Mucosa of rectum (tissue), 2 donors: ENCODE measurements around the gene SMPDL3A.

ENCODE experiments used
- H3K27ac ChIP-seq, 2 donors: one replicate each; pipeline ENCODE4 v1.7.0; 2013; ENCODE audit warnings: inconsistent platforms in 2 of 2, low read depth in 2 of 2, low read length in 2 of 2
- H3K27me3 ChIP-seq, 2 donors: one replicate each; pipeline ENCODE4 v1.7.0; 2013; ENCODE audit warnings: low read length in 2 of 2; ENCODE audit not compliant: control insufficient read depth in 2 of 2, insufficient read depth in 2 of 2
- H3K36me3 ChIP-seq, 2 donors: one replicate each; pipeline ENCODE4 v1.7.0; 2013; ENCODE audit warnings: low read length in 2 of 2; ENCODE audit not compliant: control insufficient read depth in 2 of 2, insufficient read depth in 2 of 2
- H3K4me1 ChIP-seq, 2 donors: one replicate each; pipeline ENCODE4 v1.7.0; 2013; ENCODE audit warnings: low read length in 2 of 2, mild to moderate bottlenecking in 1 of 2; ENCODE audit not compliant: control insufficient read depth in 2 of 2, insufficient read depth in 2 of 2
- H3K4me3 ChIP-seq, 2 donors: one replicate each; pipeline ENCODE4 v1.7.0; 2013; ENCODE audit warnings: low read length in 2 of 2
- H3K9ac ChIP-seq, 2 donors: one replicate each; pipeline ENCODE4 v1.7.0; 2013; ENCODE audit warnings: low read length in 2 of 2, low read depth in 1 of 2, mild to moderate bottlenecking in 1 of 2
- H3K9me3 ChIP-seq, 2 donors: one replicate each; pipeline ENCODE4 v1.7.0; 2013; ENCODE audit warnings: low read length in 2 of 2; ENCODE audit not compliant: control insufficient read depth in 2 of 2
- donor health status: healthy.
- donor health status: Normal muscosa, but diverticular disease.

SMPDL3A gene

DNA sequence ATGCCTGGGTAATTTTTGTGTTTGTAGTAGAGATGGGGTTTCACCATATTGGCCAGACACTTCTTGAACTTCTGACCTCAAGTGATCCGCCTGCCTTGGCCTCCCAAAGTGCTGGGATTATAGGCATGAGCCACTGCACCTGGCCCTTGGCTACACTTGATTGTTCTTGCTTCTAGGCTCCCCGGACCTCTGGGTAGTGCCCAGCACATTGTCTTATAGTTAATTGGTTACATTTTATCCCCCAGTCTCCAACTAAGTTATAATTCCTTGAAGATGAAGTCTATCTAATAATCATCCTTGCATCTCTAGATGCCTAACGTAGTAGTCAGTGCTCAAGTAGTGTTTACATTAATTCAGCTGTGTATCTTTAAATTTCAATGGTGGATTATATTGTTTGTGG, 11.8 kb downstream of the SMPDL3A start:
- Histone ChIP-seq H3K27me3 (no peaks in the 10 kb centered on the region), H3K27ac (no peak overlapping the region), H3K36me3 (peaks cover 10 to 13% of the 10 kb centered on the region in 2 donors), H3K4me3 (no peak overlapping the region), H3K4me1 (peaks cover 17 to 33% of the 10 kb centered on the region in 2 donors), H3K9ac (no peak overlapping the region), H3K9me3 (no peaks in the 10 kb centered on the region)

DNA sequence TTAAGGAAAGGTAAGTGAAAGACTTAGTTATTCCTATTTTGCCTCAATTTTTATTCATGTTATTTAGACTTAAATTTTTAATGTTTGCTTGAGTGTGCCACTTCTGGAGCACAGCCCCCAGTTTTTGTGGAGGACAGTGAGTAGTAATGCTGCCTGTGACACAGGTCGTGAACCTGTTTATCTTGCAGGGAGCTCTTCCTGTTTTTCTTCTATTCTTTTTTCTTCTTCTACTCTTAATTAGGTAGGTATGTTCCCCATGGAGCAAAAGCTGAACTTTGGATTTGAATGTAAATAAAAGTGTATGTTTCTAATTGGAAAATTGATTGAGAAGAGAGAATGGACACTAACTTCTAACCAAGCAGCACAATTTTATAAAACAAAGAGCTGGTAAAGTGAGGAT, 12.3 kb downstream of the SMPDL3A start:
- Histone ChIP-seq H3K9me3 (no peaks in the 10 kb centered on the region), H3K9ac (no peak overlapping the region), H3K27ac (no peak overlapping the region), H3K4me3 (no peak overlapping the region), H3K4me1 (peaks cover 17 to 33% of the 10 kb centered on the region in 2 donors), H3K36me3 (peaks cover 10 to 13% of the 10 kb centered on the region in 2 donors), H3K27me3 (no peaks in the 10 kb centered on the region)

- Histone ChIP-seq H3K4me3 (no peak overlapping the region), H3K9me3 (no peaks in the 10 kb centered on the region), H3K36me3 (peaks cover 10 to 13% of the 10 kb centered on the region in 2 donors), H3K9ac (no peak overlapping the region), H3K4me1 (peaks cover 17 to 23% of the 10 kb centered on the region in 2 donors), H3K27ac (no peak overlapping the region), H3K27me3 (no peaks in the 10 kb centered on the region)
Measured at GRCh38 chr6:122803171-122803661, 14.2 kb downstream of the SMPDL3A start.

- Histone ChIP-seq H3K36me3 (peaks cover 10 to 13% of the 10 kb centered on the region in 2 donors), H3K9ac (no peak overlapping the region), H3K9me3 (no peaks in the 10 kb centered on the region), H3K4me1 (peaks cover 5 to 9% of the 10 kb centered on the region in 2 donors), H3K27me3 (no peaks in the 10 kb centered on the region), H3K4me3 (no peak overlapping the region), H3K27ac (no peak overlapping the region)
Measured at GRCh38 chr6:122804962-122805485, 16.0 kb downstream of the SMPDL3A start.

DNA sequence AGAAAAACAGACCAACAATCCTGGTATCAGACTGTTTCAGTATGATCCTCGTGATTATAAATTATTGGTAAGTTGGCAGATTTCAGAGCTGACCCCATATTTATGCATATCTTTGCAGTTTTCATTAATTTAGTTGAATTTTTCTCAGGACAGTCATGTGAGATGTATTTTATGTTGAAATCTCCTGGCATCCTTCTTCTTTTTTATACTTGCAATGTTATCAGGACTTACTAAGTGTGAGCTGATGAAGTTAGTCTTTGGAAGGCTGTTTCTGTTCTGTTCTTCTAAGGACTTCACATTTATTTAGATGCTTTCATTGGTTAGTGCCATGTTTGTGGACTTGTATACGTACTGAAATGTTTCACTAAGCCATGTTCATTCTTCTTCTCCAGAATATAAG, 17.2 kb downstream of the SMPDL3A start:
- peaks cover 0 to 3% of the 10 kb centered on the region in 2 donors for H3K4me1 ChIP-seq
- H3K27ac ChIP-seq, result no peak overlapping the region
- H3K27me3 ChIP-seq, result no peaks in the 10 kb centered on the region
- no peak overlapping the region for H3K9ac ChIP-seq
- no peak overlapping the region for H3K4me3 ChIP-seq
- H3K36me3 ChIP-seq, result peaks cover 8 to 16% of the 10 kb centered on the region in 2 donors
- H3K9me3 ChIP-seq, result no peaks in the 10 kb centered on the region

DNA sequence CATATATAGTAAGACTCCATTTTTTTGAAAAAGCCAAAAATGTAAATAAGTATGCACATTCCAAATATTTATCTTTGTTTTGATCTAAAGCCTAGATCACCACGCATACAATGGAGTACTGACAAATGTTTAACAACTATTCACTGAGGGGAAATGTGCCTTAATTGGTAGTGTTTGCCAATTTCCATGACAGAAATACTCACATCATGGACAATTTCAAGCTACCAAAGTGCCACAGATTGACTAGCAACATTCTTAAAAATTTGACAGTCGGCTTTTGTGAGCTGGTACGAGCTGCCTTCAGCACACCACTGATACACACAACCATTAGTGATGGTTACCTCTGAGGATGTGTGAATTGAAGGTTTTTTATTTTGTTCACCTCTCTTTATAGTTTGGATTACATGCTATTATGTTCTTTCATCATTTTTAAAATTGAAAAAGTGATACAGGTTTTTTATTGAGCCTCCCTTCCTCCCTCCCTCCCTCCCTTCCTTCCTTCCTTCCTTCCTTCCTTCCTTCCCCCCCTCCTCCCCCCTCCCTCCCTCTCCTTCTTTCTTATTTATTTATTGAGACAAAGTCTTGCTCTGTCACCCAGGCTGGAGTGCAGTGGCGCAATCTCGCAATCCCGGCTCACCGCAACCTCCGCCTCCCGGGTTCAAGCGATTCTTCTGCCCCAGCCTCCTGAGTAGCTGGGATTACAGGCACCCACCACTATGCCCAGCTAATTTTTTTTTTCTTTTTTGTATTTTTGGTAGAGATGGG, 19.2 kb downstream of the SMPDL3A start:
- Histone ChIP-seq H3K9me3 (no peaks in the 10 kb centered on the region), H3K36me3 (peaks cover 8 to 16% of the 10 kb centered on the region in 2 donors), H3K9ac (no peak overlapping the region), H3K4me1 (no peaks in the 10 kb centered on the region), H3K27ac (no peak overlapping the region), H3K4me3 (no peak overlapping the region), H3K27me3 (no peaks in the 10 kb centered on the region)

DNA sequence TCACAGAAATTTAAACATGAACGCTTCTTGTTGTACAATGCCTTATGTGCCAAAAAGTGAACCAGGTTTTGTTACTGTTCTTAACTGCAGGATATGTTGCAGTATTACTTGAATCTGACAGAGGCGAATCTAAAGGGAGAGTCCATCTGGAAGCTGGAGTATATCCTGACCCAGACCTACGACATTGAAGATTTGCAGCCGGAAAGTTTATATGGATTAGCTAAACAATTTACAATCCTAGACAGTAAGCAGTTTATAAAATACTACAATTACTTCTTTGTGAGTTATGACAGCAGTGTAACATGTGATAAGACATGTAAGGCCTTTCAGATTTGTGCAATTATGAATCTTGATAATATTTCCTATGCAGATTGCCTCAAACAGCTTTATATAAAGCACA, 19.9 kb downstream of the SMPDL3A start:
- Histone ChIP-seq H3K27me3 (no peaks in the 10 kb centered on the region), H3K4me3 (no peak overlapping the region), H3K4me1 (no peaks in the 10 kb centered on the region), H3K9ac (no peak overlapping the region), H3K27ac (no peak overlapping the region), H3K36me3 (peaks cover 8 to 16% of the 10 kb centered on the region in 2 donors), H3K9me3 (no peaks in the 10 kb centered on the region)

- no peaks in the 10 kb centered on the region for H3K27me3 ChIP-seq
- no peaks in the 10 kb centered on the region for H3K9me3 ChIP-seq
- peaks cover 8 to 15% of the 10 kb centered on the region in 2 donors for H3K36me3 ChIP-seq
- H3K9ac ChIP-seq, result no peak overlapping the region
- H3K4me1 ChIP-seq, result no peaks in the 10 kb centered on the region
- no peak overlapping the region for H3K4me3 ChIP-seq
- no peak overlapping the region for H3K27ac ChIP-seq
Measured at GRCh38 chr6:122809691-122810090, 20.6 kb downstream of the SMPDL3A start.

DNA sequence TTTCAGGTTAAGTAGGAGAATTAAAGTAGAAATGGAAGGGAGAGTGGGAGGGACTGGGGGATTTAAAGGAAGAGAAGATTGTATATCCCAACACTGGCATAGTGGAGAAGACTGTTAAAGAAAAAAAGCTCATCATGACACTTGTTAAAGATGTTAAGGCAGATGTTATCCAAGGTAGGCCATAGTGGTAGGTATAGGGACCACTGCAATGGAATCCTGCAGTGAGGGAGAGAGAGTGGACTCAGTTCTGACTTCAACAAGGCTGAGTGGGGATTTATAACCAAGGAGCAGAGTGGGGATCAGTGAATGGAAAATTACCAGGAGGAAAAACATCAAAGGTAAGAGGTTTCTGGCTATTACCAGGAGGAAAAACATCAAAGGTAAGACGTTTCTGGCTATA, 21.1 kb downstream of the SMPDL3A start:
- Histone ChIP-seq H3K4me3 (no peak overlapping the region), H3K4me1 (no peaks in the 10 kb centered on the region), H3K9me3 (no peaks in the 10 kb centered on the region), H3K36me3 (peaks cover 5 to 10% of the 10 kb centered on the region in 2 donors), H3K9ac (no peak overlapping the region), H3K27me3 (no peaks in the 10 kb centered on the region), H3K27ac (no peak overlapping the region)

DNA sequence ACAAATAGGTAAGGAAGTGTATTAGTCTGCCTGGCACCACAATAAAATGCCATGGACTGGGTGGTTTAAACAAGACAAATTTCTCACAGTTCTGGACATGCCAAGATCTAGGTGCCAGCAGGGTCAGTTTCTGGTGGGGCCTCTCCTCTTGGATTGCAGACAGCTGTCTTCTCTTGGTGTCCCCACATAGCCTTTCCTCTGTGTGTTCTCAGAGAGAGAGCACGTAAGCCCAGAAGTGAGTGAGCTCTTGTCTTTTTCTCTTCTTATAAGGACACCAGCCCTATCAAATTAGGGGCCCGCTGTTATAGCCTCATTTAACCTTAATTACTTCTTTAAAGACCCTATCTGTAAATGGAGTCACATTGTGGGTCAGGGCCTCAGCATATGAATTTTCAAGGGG, 28.3 kb downstream of the SMPDL3A start:
- no peaks in the 10 kb centered on the region for H3K36me3 ChIP-seq
- H3K4me1 ChIP-seq, result no peaks in the 10 kb centered on the region
- no peaks in the 10 kb centered on the region for H3K9me3 ChIP-seq
- H3K27me3 ChIP-seq, result no peaks in the 10 kb centered on the region
- H3K4me3 ChIP-seq, result no peak overlapping the region
- no peak overlapping the region for H3K27ac ChIP-seq
- no peak overlapping the region for H3K9ac ChIP-seq
